HuH-7 (cell line): Measurements from ENCODE around the gene CEP128.

Experiments used
- DNase-seq: peaks from one replicate; pipeline ENCODE4 v3.0.0; 2011; ENCODE audit warnings: low spot score

Gene CEP128

DNA sequence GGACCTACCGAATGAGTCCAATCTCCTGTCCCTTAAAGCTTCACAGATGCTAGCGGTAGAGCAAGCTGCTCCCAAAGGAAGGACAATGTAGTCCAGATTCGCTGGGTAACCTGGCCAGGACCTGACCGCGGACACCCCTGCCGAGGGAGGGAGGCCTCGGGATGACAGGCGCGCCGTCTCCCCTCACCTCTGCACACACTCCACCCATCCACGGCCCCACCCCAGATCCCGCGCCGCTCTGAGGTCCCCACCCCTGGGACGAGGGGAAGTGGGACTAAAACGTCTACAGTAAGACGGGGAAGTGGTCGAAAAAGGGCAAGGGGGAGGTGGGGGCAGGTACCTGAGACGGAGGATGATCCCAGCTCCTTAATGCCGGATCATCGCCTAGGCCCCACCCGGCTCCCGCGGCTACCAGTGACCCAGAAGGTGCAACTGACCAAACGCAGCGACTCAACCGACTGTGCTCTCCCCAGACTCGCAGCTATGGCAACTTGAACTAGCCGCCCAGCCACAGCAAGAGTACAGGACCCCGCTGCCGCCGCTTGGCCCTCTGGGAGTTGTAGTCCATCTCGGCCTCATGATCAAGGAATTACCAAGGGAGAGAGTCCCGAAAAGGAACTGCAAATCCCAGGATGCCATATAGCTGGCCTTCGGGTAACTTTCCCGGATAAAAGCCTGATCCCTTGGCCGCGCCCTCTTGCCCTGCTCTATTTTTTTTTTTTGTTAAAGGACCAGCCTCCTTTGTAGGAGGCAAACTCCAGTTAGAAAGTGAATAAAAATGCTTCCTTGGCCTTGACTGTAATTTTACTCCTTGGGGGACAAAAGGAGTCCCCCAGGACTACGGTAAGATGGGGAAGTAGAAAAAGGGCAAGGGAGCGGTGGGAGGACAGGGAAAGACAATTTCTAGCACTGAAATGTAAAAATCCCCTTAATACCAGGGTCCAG lies at the start of gene CEP128:
CEP128 (minus strand) TSS at position 498 of the 945 bp plus-strand sequence.
- peak; percentile 82 for DNase-seq

DNA sequence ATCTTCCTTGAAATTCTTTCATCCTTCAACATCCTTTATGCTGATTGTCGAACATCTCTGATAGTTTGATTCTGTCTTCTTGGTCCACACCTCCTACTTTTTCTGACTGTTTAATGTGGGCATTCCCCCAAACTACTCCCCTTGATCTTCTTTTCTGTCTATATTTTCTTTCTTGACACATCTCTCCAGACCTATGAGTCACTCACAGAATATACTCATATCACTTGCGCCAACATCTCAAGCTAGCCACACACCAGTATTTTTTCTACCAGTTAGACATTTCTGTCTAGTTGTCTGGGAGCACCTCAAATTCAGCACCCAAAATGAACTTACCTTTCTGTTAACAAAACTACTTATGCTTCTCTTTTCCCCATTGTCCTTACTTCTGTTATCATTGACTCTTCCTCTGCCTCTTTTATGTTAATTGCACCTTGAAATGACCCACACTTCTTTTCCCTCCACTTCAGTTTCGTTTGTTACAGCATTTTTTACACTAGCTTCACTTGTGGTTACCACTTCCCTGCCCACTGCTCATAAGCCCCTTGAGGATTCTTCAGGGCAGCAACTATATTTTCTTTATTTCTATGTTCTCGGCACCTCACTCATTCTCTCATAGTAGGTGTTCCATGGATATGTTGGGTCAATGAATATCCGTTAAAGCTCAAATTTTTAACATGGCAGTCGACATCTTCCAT lies 47.3 kb upstream of the CEP128 start:
- no peak for DNase-seq

DNA sequence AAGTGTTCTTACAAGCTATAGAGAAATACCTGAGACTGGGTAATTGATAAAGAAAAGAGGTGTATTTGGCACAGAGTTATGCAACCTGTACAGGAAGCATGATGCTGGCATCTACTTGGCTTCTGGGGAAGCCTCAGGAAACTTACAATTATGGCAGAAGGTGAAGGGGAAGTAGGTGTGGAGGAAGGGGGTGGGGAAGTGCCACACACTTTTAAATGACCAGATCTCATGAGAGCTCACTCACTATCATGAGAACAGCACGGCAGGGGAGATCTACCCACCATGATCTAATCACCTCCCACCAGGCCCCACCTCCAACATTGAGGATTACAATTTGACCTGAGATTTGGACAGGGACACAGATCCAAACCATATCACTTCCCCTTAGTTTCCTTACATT lies 46.7 kb upstream of the CEP128 start:
- no peak for DNase-seq

DNA sequence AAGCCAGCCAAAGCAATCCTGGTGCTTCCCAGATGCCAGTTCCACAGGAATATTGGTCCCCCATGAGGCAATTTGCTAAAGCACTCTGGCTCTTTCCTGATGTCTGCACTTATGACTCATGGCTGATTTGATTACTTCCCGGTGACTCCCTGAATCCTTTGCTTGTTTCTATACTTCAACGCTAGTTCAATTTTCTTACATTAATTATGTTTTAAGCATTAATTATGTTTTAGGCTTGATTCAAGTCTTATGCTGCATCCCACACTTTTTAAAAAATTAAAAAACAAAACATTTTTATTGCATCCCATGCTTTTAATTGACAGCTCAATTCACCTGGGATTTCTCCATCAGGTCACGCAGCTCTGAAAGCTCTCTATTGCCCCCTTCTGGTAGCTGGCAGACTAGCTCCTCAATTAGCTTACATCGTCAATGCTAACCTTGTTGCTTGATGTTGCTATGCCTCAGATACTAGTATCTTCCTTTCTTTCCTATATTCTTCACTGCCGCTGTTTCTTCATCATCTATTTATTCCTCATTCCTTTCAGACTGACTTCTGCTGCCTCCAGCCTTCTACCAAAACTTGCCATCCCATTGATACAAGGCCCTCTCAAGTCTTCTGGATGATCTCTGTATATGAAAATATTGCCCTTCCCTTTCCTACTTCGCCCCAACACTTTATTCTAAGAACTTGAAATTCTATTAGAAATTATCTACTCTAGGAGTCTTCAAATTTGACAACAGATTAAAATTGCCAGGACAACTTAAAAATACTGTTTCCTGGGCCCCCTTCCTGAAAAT lies 45.9 kb upstream of the CEP128 start:
- peak; percentile 36 for DNase-seq

DNA sequence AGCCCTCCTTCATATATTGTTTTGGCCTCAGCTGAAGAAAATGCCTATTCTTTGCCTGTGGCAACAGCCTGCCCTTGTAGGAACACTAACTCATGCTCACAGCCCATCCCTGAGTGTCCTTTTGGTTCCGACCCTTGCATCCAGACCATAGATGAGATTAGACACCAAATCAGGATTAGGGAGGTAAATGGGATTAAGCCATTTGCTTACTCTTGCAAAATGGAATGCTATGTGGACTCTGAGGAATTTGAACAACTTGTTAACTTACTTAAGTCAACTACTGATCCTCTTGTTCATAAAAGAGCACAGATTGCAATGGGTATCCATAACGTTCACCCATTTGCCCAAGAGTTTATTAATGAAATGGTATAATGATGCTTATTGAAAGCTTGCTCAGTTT lies 41.2 kb upstream of the CEP128 start:
- no peak for DNase-seq

DNA sequence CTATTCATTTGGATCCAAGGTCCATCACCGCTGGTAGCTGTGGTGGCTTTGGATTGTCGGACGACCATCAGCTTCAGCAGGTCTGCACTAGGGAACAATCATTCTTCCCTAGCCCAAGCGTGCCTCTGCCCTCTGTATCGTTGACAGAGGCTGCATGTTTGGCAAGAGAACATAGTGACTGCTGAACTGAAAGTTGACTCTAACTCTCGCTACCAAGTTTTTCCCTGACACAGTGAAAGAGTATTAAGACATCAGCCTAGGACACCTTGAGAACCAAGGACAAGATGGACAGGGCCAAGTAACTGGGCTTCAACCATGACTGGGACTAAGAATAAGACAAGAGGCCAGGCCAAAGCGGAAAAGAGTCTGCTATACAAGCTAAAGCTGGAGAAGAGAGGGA lies 40.1 kb upstream of the CEP128 start:
- no peak for DNase-seq

DNA sequence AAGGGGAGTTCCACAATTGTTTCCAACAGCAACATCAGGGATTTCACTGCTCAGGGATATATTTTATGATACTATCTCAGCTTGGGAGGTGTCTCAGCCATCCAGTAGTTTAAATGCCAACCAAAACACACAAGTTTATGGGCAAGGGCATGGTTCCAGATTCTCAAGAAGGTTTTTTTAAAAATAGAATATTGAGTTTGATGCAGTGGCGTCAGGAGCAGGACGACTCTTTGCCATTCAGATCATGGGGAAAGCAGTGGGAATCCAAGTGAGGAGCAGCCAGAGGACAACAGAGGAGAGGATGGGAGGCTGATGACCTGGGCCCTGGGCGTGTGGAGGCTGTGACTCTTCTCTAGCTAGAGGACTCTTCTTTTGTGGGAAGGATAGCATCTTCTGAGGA lies 39.6 kb upstream of the CEP128 start:
- DNase-seq: no peak

DNA sequence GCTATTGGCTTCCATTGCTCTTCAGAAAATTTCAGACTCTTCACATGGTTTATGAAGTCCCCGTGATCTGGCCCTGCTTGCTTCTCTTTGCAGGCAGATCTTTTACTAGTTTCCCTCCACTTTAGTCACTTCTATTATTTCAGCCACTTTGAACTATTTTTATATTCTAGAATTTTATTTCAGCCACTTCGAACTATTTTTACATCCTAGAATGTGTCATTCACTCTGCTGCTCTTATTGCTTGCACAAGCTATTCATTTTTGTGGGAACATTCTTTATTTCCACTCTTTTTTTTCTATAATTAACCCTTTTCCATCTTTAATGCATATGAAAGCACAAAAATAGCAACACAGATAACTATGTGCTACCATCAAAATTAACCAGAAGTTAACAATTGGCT lies 38.4 kb upstream of the CEP128 start:
- no peak for DNase-seq

DNA sequence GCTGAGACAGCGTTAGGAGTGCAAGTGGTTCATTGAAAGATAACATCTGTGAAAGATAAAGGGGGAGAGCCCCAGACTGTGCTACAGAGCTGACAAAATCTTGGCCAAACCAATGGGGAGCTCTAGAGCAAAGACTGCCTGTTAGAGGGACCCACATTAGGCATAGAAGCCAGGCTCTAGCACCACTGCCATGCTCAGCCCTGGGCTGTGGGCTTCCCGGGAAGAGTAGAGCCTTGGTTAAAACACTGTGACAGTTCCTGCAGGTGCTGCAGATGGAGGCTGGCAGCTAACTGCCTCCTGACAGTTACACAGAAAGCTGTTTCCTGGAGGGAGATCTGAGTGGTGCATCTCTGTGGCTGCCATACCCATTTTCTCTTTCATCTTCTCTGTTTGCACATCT lies 36.9 kb upstream of the CEP128 start:
- DNase-seq: no peak

DNA sequence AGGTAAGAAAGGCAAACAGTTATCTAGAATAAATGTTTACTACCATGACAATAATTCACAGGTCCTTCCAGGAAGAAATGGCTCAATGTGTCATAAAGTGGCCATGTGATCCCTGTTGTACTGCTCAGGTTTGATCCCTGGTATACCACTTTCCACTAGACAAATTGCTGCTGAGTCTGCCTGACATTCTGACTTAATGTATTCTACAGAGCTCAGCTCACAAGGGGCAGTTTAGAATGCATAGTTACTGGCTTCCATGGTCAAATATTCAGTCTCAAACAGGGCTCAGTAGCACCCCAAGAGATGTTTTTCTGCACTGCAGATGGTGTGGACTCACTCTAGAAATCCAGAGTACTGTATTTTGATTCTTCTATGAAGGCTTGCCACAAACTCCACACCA lies 35.7 kb upstream of the CEP128 start:
- peak; percentile 8 for DNase-seq

DNA sequence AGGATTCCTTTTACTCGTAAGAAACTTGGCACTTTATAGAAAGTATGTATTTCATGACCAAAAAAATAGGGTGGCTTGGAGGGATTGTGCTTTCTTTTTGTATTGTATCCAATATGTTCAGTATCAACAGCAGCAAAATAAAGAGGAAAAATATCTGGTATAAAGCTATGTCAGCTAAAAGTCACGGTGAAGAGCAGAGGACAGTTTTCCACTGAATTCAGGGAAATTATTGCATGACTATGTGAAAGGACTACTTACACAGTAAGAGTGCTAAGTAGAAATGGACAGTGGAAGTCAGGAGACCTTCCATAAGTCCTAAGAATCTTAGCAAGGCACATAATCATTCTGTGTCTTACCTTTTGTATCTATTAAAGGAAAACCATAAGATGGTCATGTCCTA lies 33.1 kb upstream of the CEP128 start:
- no peak for DNase-seq

DNA sequence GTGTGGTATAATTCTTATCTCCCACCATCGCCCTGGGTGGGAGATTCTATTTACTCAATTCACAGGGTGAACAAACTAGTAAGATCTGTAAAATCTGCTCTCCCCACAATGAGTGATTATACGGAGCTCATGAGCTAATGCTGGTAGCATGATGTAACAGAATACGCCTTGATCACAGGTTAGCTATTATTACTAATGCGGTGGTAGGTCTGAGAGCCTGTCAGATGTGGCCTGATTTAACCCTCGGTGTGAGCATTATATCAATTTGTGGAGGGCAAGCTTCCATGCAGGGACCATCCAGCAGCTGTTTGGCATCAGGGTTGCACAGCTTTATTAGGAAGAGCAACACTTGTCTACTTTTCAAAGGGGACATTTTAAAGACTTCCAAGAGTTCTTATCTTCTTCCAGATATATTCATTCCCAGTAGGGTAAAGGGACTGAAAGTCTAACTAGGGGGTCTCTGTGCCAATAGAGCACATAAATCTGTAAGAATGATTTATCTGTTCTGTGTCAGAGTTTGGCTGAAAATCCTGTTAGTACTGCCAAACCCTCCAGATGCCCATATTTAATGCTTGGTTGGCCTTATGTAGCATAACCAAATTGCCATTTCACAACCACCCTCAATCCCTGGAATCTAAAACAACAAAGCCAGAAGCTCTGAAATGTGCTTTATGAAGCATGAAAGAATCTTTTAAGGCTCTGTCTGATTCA lies 32.5 kb upstream of the CEP128 start:
- no peak for DNase-seq

DNA sequence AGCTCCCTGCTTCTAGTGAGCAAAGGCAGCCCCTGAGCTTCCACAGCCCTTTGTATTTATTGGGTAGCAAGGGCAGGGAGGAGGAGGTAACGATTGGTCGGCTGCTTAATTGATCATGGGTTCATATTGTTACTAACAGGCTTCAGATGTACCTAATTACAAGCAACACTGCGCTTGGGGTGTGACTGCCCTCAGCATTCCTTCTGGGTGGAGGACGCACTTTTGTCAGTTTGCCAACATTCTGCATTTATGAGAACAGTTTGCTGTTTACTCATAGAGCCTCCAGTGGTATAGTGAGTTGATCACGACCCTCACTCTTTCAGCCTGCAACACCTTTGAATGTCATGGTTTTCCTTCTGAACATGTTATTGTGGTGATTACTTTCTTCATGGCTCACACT lies 23.5 kb upstream of the CEP128 start:
- no peak for DNase-seq

DNA sequence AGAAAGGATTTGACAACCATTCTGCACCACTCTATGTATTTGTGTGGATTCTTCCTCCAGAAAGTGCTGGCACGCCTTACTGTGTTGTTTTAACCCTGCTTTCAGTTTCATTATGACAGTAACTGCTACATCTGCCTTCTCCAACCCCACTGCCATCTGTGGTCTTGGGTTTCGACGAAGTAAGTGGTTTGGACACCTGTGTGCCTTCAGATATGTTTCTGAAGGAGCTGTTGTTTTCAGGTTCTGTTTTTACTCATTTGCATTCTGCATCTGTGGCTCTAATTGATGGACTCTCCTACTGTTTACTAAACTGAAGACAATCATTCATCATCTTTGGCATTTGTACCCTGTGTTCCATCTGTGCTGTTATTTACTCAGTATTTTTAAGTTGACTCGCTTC lies 18.0 kb upstream of the CEP128 start:
- DNase-seq: no peak

DNA sequence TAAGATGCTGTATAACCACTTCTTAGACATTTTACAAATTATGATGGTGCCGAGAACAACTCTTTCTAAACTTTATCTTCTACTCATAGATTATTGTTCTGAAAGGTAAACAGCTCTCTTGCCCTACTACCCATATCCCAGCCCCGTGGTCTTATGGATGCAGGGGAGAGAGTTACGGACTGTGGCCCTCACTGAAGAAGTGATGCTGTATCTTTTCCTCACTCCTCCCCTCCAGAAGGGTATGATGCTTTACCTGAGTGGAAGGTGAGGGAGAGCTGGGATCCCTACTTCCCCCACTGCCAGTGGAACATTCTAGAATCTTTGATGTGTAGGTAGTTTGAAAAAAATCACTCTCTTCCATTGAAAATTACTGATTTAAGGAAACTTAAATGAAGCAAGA lies 17.4 kb upstream of the CEP128 start:
- no peak for DNase-seq

DNA sequence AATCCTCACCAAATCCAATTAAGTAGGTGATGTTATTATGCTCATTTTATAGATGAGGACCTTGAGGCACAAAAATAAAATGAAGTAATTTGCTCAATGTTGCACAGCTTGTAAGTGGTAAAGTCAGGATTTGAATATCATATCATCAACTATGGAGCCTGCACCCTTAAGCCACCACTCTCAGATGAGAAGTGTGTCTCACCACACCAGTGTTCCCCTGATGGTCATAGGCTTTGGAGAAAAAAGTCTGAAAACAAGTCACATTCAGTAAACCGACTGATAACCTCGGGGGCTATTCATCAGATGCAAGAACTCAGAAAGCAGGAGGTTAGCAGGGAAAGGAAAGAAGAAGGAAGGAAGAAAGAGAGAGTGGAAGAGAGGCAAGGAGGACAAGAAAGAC lies 16.7 kb upstream of the CEP128 start:
- DNase-seq: no peak

DNA sequence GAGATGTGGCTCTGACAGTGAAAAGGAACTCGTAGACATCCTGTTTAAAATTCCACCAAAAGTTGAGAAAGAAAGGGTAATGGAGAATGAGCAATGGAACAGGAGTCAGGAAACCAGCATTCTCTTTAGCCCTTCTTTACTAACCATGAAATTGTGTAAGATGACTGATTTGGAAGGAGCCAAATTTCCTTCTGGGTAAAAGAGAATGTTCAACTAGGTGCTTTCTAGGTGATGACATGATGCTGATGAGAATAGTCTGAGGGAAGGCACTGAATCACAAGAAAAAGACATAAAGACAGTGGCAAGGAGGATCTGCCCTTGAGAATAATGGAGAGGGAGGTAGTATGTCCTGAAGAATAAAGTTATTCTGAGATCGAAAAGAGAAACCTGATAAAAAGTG lies 16.1 kb upstream of the CEP128 start:
- no peak for DNase-seq

DNA sequence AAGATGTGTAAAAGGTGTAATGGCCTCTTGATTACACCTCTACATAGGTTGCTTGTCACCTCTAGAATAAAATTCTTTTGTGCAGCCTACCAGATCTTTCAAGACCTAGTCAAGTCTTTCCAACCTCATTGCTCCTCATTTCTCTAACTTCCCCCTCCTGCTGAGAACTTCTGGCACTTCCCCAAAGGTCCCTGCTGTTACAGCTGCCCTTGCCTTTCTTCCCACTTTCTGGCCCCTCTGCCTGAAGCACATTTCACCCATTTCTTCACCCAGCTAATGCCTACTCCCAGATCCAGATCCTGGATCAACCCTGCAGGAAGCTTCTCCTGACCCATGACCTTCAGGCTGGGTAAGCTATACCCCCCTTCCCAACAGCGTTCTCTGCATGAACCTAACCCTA lies 15.4 kb upstream of the CEP128 start:
- no peak for DNase-seq

DNA sequence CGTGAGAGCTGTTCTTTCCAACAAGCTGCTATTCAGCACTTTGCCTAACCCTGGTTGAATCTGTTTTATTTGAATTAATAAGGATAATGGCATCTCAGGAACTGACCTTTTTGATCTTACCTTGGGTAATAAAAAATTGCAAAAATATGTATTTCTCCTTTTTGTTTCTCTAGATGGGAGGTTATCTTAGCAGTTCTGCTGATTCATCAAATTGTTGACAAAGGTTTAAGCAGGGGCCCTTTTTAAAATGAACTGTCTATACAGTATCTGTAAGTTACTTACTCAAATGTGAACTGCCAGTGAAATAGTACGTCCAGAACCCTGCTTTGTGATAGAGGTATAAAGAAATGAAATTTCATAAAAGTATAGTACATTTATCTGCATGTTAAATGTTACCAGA lies 14.6 kb upstream of the CEP128 start:
- DNase-seq: no peak

DNA sequence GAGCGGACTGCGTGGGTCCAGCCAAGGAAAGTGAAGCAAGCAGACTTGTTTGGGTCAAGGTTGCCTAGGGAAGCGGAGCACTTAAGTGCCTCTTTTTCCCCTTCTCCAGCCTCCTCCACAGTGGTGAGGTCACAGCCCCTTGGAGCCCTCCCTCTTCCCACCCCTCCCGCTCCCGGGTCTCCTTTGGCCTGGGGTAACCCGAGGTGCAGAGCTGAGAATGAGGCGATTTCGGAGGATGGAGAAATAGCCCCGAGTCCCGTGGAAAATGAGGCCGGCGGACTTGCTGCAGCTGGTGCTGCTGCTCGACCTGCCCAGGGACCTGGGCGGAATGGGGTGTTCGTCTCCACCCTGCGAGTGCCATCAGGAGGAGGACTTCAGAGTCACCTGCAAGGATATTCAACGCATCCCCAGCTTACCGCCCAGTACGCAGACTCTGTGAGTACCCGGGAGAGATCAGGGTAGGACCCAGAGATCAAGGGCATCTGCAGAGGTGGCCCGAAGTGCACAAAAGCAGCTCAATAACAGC lies 13.9 kb upstream of the CEP128 start, which contains the start of gene TSHR:
TSHR (plus strand) TSS at position 206 of the 526 bp plus-strand sequence; CDS start at position 266, 60 bp downstream.
- peak; percentile 17 for DNase-seq

DNA sequence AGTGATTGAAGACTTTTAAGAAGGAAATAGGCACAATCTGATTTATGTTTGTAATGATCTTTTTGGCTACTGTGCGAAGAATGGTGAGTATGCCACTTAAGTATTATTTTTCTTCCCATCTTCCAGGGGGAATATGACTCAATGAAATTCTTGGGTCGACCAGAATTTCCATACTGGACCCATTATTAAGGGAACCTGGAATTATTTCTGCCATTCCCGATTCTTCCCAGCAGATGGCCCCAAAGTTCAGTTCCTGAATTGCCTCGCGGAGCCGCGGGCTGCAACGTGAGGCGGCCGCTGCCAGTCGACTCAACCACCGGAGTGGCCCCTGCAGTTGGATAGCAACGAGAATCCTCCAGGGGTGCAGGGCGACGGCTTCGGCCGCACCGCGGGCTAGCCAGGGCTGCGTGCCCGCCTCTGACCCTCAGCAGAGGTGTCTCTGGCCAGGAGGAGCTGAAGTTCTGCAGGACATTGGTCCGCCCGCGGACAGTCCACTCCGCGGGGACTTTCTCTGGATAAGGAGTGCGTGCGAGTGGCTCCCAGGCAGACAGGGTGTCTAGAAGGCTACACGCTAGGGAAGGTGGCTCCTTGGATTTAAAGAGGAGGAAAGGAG lies 13.3 kb upstream of the CEP128 start:
- peak; percentile 61 for DNase-seq
